Stimulated activated CD8-positive, alpha-beta memory T cell treated with anti-CD3 and anti-CD28 coated beads, Interleukin-2, amount 100 ng/mL, for 48 hours (primary cell): ENCODE results near the gene FARP1.
"Not testable (repeated sequence)": the region's sequence is repeated elsewhere in the genome, so short reads cannot be mapped to it uniquely, and the experiment has no call there.

Source experiments
- DNase-seq, 2 donors: peaks; one replicate each; pipeline ENCODE4 v3.0.0-alpha.2; 2020; ENCODE audit warnings: low read depth in 2 of 2

FARP1 gene

DNA sequence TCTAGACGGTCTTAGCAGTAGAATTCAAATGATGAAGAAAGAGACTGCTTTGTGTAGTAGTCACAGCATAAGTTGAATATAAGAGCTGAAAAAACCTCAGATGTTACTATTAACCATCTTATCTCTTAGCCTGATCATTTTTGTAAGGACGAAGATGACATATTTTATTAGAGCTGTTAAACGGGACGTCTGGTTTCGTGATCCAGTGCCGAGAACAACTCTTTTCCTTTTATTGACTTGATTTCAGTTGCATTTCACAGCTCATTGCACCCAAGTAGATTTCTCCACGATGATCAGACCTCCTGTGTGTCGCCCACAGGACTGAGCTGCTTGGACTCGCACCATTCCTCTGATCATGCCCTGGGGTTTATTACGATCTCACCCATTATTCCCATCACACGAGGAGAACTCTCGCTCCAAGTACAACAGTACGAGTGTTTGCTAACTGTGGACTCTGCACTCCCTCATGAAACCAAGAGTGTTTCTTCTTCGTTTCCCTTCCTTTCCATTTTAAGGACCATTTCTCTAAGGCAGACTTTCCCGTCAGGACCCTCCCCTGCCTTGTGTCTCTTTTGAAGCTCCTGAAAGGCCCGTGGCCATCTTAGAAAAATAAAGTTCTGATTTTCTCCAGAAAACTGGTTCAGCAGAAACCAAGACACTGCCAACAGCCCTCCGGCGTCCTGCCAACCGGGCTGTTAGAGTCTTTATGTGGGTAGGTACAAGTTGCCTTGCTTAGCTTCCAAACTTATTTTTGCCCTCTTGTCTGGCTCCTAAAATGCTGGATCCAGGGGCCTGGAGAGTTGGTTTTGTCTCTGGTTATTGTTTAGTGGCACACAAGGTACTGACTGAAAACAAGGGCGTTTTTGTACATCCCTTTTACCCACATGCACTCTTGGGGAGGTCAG is 82.4 kb downstream of the FARP1 start:
- no peak for DNase-seq

DNA sequence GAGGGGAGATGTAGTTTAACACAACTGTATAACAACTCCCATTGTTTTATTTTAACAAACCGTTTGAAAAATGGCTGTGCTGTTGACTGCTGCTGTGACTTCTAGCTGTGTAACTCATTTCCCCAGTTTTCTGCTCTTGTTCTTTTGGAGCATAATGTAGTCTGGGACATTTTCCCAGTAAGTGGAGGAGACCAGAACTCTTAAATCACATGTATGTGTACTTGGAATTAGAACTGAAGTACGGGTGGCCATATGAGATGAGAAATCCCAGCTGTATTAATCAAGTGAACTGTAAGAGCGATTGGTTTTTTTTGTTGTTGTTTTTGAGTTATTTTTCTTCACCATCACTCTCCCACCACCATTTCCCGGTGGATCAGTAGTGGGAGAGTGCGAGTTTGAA is 83.6 kb downstream of the FARP1 start:
- DNase-seq = no peak

DNA sequence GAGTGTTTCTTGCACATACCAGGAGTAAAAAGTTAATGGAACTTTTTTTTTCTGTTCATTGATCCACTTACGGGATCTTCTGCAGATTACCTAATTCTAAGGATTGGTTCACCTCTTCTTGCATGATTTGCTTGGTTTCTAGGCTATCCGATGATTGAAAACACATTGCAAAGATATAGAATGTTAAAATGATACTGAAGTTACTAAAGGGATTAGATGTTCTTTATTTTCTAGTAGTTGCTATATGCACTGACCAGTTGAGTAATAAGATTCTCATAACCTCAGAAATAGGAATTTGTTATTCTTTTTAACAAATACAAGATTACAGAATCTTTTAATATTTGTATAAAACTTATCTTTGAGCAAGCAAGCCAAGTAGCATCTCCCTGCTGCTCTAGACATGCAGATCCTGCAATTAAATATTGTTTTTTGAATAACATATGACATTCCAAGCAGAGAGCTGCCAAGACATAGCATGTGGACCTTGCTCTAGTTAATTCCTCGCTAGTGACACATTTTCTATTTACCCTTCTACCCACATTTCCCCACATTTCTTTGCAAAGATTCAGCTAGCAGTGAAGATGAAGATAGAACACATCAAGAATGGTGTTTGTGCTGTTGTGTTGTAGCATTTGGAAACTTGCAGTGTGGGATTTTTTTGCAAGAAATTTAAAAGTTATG is 85.9 kb downstream of the FARP1 start:
- DNase-seq = no peak

DNA sequence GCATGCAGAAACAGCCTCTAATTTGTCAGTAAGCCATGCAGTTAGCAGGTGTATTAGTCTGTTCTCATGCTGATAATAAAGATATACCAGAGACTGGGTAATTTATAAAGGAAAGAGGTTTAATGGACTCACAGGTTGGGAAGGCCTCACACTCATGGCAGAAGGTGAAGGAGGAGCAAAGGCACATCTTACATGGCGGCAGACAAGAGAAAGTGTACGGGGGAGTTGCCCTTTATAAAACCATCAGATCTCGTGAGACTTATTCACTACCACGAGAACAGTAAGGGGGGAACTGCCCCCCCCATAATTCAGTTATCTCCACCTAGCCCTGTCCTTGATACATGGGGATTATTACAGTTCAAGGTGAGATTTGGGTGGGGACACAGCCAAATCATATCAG is 87.9 kb downstream of the FARP1 start:
- not testable (repeated sequence) for DNase-seq

DNA sequence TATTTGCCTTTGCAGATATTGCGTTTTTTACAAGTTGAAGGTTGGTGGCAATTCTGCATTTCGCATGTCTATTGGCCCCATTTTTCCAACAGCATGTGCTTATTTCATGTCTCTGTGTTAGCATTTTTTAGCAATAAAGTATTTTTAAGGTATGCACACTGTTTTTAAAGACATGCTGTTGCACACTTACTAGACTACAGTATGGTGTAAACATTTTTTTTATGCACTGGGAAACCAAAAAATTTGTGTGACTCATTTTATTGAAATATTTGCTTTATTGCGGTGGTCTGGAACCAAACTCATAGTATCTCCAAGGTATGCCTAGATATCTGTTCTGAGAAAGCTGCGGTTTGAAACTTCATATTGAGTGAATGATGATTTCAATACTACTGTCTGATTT is 89.6 kb downstream of the FARP1 start:
- no peak for DNase-seq

DNA sequence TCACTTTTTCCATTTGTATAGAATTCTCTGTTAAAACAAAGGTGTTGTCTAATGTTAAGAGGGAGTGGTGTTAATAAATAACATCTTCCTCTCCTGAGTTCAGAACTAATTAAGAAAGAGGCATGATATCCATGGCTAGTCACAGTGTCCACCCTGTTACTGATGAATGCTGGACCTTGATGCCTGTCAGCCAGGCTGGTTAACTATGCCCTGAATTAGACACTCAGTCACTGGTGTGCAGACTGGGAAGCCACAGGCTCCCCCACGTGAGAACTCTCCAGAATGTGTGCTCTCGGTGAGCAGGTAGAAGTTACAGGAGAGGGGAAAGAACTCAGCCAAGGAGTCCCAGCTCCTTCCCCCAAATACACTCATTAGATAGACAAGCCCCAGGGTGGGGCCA is 90.2 kb downstream of the FARP1 start:
- DNase-seq = no peak

DNA sequence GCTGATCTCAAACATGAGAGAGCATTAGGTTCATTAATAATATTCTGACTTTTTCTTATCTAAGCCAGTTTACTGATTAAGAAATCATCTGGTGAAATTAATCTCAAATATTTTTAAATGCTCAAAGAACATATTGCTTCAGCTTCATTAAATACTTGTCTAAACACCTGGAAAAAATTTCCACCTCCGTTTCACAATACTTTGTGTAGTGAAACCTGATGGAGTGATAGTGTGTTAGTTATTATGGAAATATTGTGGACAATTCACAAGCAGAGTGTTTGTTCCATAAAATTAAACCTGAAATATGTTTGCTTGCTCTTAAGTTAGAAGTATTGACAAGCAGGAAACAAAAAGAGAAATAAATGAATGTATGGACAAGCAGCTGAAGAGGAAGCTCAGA is 91.5 kb downstream of the FARP1 start:
- no peak for DNase-seq

DNA sequence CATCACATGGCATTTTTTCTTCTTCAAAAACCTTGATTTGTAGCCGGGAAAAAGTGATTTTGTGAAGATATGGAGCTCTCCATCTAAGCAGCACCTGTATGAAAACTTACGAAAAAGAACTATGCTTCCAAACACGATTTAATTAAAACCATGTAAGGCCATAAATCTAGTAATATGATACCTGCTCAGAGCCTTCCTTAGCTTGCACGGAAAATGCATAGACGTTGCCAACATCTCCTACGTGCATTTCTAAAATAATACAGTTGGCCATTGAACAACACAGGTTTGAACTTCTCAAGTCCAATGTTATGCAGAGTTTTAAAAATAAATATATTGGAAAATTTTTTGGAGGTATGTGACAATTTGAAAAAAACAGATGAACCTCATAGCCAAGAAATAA is 93.3 kb downstream of the FARP1 start:
- no peak for DNase-seq

DNA sequence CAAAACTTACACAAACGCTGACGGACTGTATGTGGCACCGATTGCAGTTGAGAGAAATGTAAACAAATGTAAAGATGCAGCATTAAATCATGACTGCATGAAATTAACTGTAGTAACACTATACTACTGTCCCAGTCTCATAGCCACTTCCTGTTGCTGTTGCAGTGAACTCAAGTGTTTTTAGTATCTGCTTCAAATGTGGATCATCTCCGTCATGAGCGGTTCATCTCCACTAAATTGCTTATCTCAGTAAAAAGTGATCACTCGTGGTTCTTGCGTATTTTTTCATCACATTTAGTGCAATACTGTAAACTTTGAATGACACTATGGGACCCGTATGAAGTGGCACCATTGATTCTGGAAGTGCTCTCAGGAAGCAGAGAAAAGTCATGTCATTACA is 94.4 kb downstream of the FARP1 start:
- no peak for DNase-seq

DNA sequence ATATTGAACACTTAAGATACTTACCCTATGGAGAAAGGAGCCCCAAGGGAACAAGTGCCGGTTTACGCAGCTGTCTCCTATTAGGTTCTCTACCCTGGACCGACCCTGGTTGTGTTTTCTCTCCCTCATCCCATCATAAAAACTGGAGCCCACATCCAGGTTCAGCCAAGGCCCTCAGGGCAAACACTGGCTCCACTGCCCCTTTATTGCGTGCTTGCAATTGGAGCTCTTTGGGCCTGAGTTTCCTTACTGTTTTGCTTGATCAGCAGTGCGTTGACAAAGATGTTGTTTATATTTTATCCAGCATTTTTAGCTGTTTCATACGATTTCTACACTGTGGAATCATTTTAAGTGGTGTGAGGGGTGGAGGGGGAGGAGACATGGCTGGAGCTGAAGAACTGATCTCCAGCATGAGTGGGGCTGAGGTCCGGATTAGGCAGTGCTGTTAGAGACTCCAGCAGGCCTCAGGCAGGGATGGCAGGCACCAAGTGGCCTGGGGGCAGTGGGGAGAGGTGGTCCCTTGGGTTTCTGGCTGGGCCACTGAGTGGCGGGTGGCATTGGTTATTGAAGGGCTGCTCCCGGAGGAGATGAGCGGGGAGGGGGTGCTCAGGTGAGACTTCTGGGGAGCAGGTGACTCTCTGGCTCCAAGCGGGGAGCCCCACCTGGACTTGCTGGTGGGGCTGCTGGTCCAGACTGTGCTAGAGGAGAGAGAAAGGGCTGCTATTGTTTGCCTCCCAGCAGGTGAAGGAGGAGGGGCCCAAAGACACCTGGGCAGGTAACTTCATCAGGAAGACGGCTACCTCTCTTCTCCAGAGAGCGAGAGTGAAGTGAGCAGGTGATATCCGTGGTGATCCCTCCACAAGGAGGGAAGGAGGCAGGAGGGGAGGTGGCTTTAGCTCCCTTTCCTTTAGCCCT is 96.5 kb downstream of the FARP1 start:
- no peak for DNase-seq

DNA sequence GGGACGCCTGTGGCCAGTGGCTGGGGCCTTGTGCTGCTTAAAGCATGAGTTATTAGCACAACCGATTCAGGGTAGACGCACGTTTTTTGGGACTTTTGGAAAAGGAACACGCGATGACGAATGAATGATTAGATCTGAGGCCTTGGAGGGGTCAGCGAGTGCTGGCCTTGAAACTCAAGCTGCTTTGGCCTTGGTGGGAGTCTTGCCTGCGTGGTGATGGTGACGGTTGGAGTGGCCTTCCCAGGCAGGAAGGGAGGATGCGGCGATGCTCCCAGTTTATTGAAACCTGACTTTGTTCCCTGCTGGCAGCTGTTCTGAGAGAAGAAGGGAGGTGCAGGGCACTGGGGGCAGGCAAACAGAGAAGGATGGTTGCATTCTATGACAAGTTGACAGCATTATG is 97.2 kb downstream of the FARP1 start:
- no peak for DNase-seq

DNA sequence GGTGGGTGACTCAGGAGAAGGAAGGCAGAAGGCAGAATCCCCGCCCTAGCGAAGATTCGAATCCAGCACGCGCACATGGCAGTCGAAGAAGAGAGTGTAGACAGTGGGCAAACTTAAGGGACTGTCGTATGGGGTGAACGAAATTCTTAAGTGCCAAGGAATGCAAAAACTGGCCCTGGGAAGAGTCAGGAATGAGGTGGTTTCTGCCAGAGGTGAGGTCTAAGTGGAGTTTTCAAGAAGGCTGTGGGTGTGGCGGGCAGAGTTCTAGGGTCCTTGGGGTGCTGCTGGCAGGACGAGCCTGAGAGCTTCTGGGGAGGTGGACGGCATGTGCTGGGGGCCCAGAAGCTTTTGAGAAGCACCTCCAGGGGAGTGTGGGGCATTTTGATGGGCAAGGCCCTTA is 98.1 kb downstream of the FARP1 start:
- no peak for DNase-seq

DNA sequence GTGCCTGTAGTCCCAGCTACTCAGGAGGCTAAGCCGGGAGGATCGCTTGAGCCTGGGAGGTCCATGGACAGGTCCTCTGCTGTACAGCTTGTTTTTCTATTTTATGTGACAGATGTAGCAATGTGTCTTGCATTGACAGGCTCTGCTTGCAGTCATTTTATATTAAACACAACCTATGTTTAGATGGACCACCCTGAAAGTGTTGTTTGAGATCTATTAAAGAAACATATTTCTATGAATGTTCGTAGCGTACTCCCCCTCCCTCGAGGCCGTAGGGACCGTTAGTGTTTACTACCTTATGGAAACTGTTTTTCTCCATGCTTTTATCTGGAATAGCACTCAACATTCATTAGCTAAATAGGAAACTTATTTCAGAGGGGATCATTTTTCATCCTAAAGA is 99.1 kb downstream of the FARP1 start:
- DNase-seq = no peak

DNA sequence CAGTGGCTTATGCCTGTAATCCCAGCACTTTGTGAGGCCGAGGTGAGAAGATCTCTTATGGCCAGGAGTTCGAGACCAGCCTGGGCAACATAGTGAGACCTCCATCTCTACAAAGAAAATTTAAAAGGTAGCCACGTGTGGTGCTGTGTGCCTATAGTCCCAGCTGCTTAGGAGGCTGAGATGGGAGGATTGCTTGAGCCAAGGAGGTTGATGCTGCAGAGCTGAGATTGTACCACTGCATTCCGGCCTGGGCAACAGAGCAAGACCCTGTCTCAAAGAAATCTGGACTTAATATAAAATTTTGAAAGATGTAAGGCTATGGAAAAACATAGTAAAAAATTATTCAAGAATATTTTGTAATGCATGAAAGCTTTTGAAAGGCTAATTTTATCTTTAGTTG is 99.5 kb downstream of the FARP1 start:
- no peak for DNase-seq

DNA sequence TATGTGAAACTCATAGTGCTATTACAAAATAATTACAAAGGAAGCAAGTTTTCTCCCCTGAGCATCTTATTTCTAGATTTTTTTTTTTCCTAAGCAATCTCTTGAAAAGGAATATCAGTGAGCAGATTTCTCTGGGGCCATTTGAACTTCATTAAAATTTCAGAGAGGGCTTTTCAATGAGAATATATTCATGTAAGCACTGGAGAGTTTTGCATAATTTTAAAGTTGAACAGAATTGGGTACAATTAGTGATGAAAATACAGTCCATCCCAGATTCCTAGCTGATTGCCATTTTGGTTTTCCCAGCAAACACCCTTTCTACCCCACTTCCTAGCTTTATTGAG is 101.0 kb downstream of the FARP1 start:
- DNase-seq = no peak

DNA sequence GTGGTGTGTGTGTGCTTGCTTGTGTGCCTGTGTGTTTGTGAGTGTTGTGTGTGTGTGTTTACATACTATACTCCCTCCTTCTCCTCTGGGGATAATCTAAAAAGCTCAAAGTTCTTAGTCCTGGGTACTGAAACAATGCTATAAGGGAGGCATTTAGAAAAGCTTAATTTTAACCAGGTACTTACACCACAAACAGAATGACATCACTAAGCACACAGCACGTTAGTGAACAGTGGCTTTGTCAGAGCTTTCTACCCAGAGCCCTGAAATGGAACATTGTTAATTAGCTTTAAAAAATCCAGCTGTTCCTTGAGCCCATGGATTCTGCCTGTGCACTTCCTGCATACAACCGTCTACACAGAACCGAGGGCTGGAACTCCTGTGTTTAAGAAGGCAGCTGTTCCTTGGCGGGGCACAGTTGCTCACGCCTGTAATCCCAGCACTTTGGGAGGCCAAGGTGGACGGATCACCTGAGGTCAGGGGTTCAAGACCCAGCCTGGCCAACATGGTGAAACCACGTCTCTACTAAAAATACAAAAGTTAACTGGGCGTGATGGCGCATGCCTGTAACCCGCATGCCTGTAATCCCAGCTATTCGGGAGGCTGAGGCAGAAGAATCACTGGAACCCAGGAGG is 103.8 kb downstream of the FARP1 start:
- DNase-seq = no peak

DNA sequence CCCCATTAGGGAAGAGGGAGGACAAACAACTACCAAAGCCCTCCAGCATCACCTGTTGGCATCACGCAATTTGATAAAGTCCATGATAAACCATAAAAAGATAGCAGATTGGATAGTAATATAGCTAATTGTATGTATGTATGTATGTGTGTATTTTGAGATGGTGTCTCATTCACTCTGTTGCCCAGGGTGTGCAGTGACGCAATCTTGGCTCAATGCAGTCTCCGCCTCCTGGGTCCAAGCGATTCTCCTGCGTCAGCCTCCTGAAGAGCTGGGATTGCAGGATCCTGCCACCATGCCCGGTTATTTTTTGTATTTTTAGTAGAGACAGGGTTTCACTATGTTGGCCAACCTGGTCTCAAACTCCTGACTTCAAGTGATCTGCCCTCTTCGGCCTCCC is 108.8 kb downstream of the FARP1 start:
- DNase-seq = no peak

DNA sequence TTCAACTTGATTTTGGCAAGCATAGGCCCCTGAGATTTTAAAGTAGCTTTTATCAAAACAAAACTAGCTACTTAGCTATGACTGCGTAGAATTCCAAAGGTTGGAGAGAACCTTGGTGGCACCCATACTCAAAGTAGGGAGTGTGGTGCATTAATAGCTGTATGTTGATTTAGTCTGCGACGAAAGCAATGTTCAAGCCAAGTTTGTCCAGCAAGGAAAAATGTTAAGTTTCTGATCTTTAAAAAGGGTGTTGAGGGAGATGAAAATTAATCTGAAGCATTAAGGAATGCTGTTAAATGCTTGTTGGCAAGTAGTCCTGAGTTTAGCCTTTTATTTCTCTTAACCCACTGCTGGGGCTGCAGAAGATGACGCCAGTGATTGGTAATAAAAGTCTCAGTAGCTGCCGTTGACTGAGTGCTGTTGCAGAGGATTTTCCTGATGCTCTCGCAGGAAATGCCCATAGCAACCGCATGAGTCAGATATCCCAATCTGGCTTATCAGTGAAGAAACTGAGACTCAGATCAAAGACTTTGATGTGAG is 110.1 kb downstream of the FARP1 start:
- no peak for DNase-seq

DNA sequence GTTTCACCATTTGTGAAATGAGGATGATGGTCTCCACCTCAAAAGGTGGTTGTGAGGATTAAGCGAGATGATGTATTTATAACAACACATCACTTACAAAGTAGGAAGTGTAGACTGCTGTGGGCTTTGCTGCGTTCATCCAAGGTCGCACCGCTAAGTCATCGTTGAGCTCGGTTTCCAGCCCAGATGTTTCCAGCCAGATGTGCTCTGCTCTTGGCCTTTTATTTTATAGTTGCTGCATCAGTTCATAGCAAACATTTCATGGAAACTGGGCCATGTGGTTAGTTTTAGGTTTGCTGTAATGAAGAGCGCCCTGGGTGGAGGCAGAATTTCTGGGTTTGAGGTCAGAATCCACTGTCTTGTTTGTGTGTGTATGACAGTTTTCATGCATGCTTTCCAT is 110.6 kb downstream of the FARP1 start:
- no peak for DNase-seq

DNA sequence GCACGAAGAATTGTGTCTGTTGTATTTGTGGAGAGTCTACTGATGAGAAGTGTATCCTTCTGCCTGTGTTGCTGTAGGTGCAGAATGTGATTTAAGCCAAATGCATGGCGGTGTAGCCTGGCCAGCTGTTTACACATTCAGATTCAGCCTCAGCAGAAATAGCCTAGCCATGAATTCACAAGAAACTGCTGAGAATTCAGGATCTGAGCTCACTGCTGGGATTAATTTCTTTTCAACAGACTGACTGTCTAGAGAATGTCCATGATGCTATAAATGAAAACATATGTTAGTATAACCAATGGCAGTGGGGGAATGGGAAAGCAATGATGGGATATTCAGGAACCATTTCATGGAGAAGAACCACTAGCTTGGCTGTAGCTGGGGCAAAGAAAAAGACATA is 111.6 kb downstream of the FARP1 start:
- no peak for DNase-seq

DNA sequence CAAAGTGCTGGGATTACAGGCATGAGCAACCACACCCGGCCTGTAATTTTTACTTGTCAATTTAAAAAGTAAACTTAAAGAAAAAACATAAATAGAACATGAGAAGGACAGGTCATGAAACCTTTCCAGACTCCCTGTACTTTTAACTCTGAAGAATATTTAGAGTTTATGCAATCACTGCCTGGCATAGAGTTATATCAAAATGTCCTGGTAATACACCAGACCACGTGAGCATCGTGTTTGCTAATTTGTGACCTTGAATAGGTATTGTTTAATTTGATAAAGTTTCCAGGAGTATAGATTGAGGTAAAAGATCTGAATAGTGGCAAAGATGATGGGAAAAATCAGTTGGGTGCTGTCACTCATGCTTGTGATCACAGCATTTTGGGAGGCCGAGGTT is 115.3 kb downstream of the FARP1 start:
- no peak for DNase-seq
